Esophagus (tissue), 2 donors: ENCODE data around the gene PFN3. TPM values are rescaled to one million over a fixed set of nuclear protein-coding genes. Genes with fewer than 3 reads are reported as not detected.
A peak's percentile ranks its signal among the peaks of the same experiment; 100 is the strongest.

Experiments
- H3K27ac ChIP-seq, 2 donors: one replicate each; pipeline ENCODE4 v1.5.1; 2013; ENCODE audit warnings: low read depth in 2 of 2, mild to moderate bottlenecking in 2 of 2, inconsistent platforms in 1 of 2, low read length in 1 of 2, moderate library complexity in 1 of 2
- H3K27me3 ChIP-seq, 2 donors: one replicate each; pipeline ENCODE4 v1.6.1; 2013; ENCODE audit warnings: low read length in 2 of 2, control low read depth in 1 of 2, mild to moderate bottlenecking in 1 of 2; ENCODE audit not compliant: insufficient read depth in 2 of 2, control insufficient read depth in 1 of 2
- H3K36me3 ChIP-seq, 2 donors: one replicate each; pipeline ENCODE4 v1.6.1; 2013; ENCODE audit warnings: low read length in 1 of 2; ENCODE audit not compliant: control insufficient read depth in 2 of 2, insufficient read depth in 2 of 2
- H3K4me1 ChIP-seq, 2 donors: one replicate each; pipeline ENCODE4 v1.6.1; 2013; ENCODE audit warnings: low read length in 1 of 2; ENCODE audit not compliant: control insufficient read depth in 2 of 2, insufficient read depth in 2 of 2
- H3K4me3 ChIP-seq, 2 donors: one replicate each; pipeline ENCODE4 v1.5.1; 2013; ENCODE audit warnings: low read length in 2 of 2, mild to moderate bottlenecking in 2 of 2, low read depth in 1 of 2, moderate library complexity in 1 of 2
- H3K9me3 ChIP-seq, 2 donors: one replicate each; pipeline ENCODE4 v1.6.1; 2013; ENCODE audit warnings: mild to moderate bottlenecking in 2 of 2, low read depth in 1 of 2, low read length in 1 of 2, moderate library complexity in 1 of 2; ENCODE audit not compliant: control insufficient read depth in 2 of 2, insufficient read depth in 1 of 2
- WGBS, 2 donors: extraction: QIAGEN DNeasy Blood & Tissue Kit; methylation state at CpG; one replicate each; pipeline ENCODE4 v1.1.7; 2013; 5-methylcytosine and 5-hydroxymethylcytosine counted together
- polyA plus RNA-seq, 2 donors: library from polyadenylated mRNA; stranded (reverse); fragments of 200-250 nt; gene quantifications; one replicate each; pipeline ENCODE4 v1.2.3, GENCODE V29; 2013
- donor health status: healthy with polysubstance abuse.
- donor health status: Bipolar disorder and iron deficiency.

PFN3 gene
- polyA plus RNA-seq, 2 donors: 0.21 TPM; not detected in 1

GRCh38 chr5:177445052-177445916 lies 44.8 kb upstream of the PFN3 start:
- no peak overlapping the region for H3K4me3 ChIP-seq
- H3K27me3 ChIP-seq: no peaks in the 10 kb centered on the region
- peaks cover 3 to 15% of the 10 kb centered on the region in 2 donors for H3K36me3 ChIP-seq
- WGBS, 2 donors: 48 to 52% methylated on average over 10 of the region's 10 CpGs
- H3K27ac ChIP-seq: no peak overlapping the region
- H3K4me1 ChIP-seq: peaks cover 6 to 26% of the 10 kb centered on the region in 2 donors
- no peaks in the 10 kb centered on the region for H3K9me3 ChIP-seq

GRCh38 chr5:177444106-177445051 lies 43.9 kb upstream of the PFN3 start:
- Histone ChIP-seq H3K27ac (no peak overlapping the region), H3K9me3 (no peaks in the 10 kb centered on the region), H3K4me3 (no peak overlapping the region), H3K36me3 (peaks cover 5 to 16% of the 10 kb centered on the region in 2 donors), H3K4me1 (peaks cover 3 to 19% of the 10 kb centered on the region in 2 donors), H3K27me3 (no peaks in the 10 kb centered on the region)
- 48 to 55% methylated on average over 7 of the region's 7 CpGs for WGBS, 2 donors

GRCh38 chr5:177443144-177443983 lies 42.9 kb upstream of the PFN3 start:
- H3K36me3 ChIP-seq: peaks cover 9 to 21% of the 10 kb centered on the region in 2 donors
- H3K27me3 ChIP-seq: no peaks in the 10 kb centered on the region
- H3K27ac ChIP-seq: peak overlapping the region in 1 of 2 donors; percentile 36
- H3K4me3 ChIP-seq: no peak overlapping the region
- WGBS, 2 donors: 58 to 67% methylated on average over 15 of the region's 15 CpGs
- no peaks in the 10 kb centered on the region for H3K9me3 ChIP-seq
- peaks cover 2 to 17% of the 10 kb centered on the region in 2 donors for H3K4me1 ChIP-seq

- WGBS, 2 donors: 78 to 83% methylated on average over 20 of the region's 20 CpGs
- Histone ChIP-seq H3K4me1 (peaks cover 2 to 10% of the 10 kb centered on the region in 2 donors), H3K9me3 (no peaks in the 10 kb centered on the region), H3K27ac (no peak overlapping the region), H3K4me3 (no peak overlapping the region), H3K36me3 (peaks cover 9 to 29% of the 10 kb centered on the region in 2 donors), H3K27me3 (no peaks in the 10 kb centered on the region)
Observed at GRCh38 chr5:177442066-177442826, 41.8 kb upstream of the PFN3 start.

GRCh38 chr5:177440990-177441780 lies 40.7 kb upstream of the PFN3 start:
- no peak overlapping the region for H3K27ac ChIP-seq
- H3K27me3 ChIP-seq: no peaks in the 10 kb centered on the region
- no peaks in the 10 kb centered on the region for H3K9me3 ChIP-seq
- 78 to 85% methylated on average over 23 to 26 of the region's 26 CpGs for WGBS, 2 donors
- H3K4me3 ChIP-seq: no peak overlapping the region
- peaks cover 2 to 5% of the 10 kb centered on the region in 2 donors for H3K4me1 ChIP-seq
- H3K36me3 ChIP-seq: peaks cover 9 to 30% of the 10 kb centered on the region in 2 donors

GRCh38 chr5:177440211-177440989 lies 39.9 kb upstream of the PFN3 start:
- H3K4me1 ChIP-seq: peaks cover 0 to 3% of the 10 kb centered on the region in 2 donors
- H3K36me3 ChIP-seq: peaks cover 9 to 34% of the 10 kb centered on the region in 2 donors
- H3K27ac ChIP-seq: no peak overlapping the region
- 79 to 80% methylated on average over 24 of the region's 24 CpGs for WGBS, 2 donors
- no peaks in the 10 kb centered on the region for H3K9me3 ChIP-seq
- no peaks in the 10 kb centered on the region for H3K27me3 ChIP-seq
- no peak overlapping the region for H3K4me3 ChIP-seq

- H3K9me3 ChIP-seq: no peaks in the 10 kb centered on the region
- H3K4me1 ChIP-seq: peaks cover 0 to 3% of the 10 kb centered on the region in 2 donors
- peaks cover 9 to 39% of the 10 kb centered on the region in 2 donors for H3K36me3 ChIP-seq
- H3K27ac ChIP-seq: no peak overlapping the region
- no peak overlapping the region for H3K4me3 ChIP-seq
- 92 to 97% methylated on average over 4 of the region's 4 CpGs for WGBS, 2 donors
- no peaks in the 10 kb centered on the region for H3K27me3 ChIP-seq
Observed at GRCh38 chr5:177439518-177440053, 39.1 kb upstream of the PFN3 start.
